ENCODE data around the gene UBE2V1.

- TF ChIP-seq POLR2A (IDR thresholded peaks at IDR 0.05) (no peak), POLR2AphosphoS5 (IDR thresholded peaks at IDR 0.05) (no peak)
- TF ChIP-seq, protein P1, sequence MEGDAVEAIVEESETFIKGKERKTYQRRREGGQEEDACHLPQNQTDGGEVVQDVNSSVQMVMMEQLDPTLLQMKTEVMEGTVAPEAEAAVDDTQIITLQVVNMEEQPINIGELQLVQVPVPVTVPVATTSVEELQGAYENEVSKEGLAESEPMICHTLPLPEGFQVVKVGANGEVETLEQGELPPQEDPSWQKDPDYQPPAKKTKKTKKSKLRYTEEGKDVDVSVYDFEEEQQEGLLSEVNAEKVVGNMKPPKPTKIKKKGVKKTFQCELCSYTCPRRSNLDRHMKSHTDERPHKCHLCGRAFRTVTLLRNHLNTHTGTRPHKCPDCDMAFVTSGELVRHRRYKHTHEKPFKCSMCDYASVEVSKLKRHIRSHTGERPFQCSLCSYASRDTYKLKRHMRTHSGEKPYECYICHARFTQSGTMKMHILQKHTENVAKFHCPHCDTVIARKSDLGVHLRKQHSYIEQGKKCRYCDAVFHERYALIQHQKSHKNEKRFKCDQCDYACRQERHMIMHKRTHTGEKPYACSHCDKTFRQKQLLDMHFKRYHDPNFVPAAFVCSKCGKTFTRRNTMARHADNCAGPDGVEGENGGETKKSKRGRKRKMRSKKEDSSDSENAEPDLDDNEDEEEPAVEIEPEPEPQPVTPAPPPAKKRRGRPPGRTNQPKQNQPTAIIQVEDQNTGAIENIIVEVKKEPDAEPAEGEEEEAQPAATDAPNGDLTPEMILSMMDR (IDR thresholded peaks at IDR 0.05), result no peak
Measured at GRCh38 chr20:50043573-50044352, 69.2 kb downstream of the UBE2V1 start.

Data from prostate gland (tissue), 2 donors.